Measurements from ENCODE around the gene TSC2.
A peak's percentile ranks its signal among the peaks of the same experiment; 100 is the strongest.

Gene TSC2

GRCh38 chr16:2044541-2044940, 3.2 kb upstream of the TSC2 start:
- TF ChIP-seq CTCF (IDR thresholded peaks at IDR 0.05; ENCODE audit: low read depth, low read length), result no peak
- H3K4me3 ChIP-seq (ENCODE audit: low read depth, low read length), result no peak overlapping the region
- DNase-seq (ENCODE audit: low read depth, low spot score), result no peak
- in situ Hi-C loops (cut with HindIII; ENCODE audit: low sequenced_read_pairs), result no loop called here

- no peak for TF ChIP-seq CTCF (IDR thresholded peaks at IDR 0.05; ENCODE audit: low read depth, low read length)
Measured at GRCh38 chr16:2045965-2046892, 1.6 kb upstream of the TSC2 start.

GRCh38 chr16:2046893-2047329, 874 bp upstream of the TSC2 start:
- no peak for TF ChIP-seq CTCF (IDR thresholded peaks at IDR 0.05; ENCODE audit: low read depth, low read length)
- peak overlapping the region; percentile 72 for H3K4me3 ChIP-seq (ENCODE audit: low read depth, low read length)

More at GRCh38 chr16:2045965-2046892, 1.6 kb upstream of the TSC2 start:
- DNase-seq (ENCODE audit: low read depth, low spot score), result no peak
- in situ Hi-C loops (cut with HindIII; ENCODE audit: low sequenced_read_pairs), result no loop called here
- H3K4me3 ChIP-seq (ENCODE audit: low read depth, low read length), result no peak overlapping the region

GRCh38 chr16:2048116-2048543, 345 bp downstream of the TSC2 start:
- no peak for DNase-seq (ENCODE audit: low read depth, low spot score)
- in situ Hi-C loops (cut with HindIII; ENCODE audit: low sequenced_read_pairs), result no loop called here
- H3K4me3 ChIP-seq (ENCODE audit: low read depth, low read length), result peak overlapping the region; percentile 72
- no peak for TF ChIP-seq CTCF (IDR thresholded peaks at IDR 0.05; ENCODE audit: low read depth, low read length)

More at GRCh38 chr16:2046893-2047329, 874 bp upstream of the TSC2 start:
- DNase-seq (ENCODE audit: low read depth, low spot score), result no peak
- in situ Hi-C loops (cut with HindIII; ENCODE audit: low sequenced_read_pairs), result no loop called here

GRCh38 chr16:2053211-2053610, 5.4 kb downstream of the TSC2 start:
- no peak for TF ChIP-seq CTCF (IDR thresholded peaks at IDR 0.05; ENCODE audit: low read depth, low read length)

GRCh38 chr16:2053897-2054296, 6.1 kb downstream of the TSC2 start:
- H3K4me3 ChIP-seq (ENCODE audit: low read depth, low read length), result no peak overlapping the region
- in situ Hi-C loops (cut with HindIII; ENCODE audit: low sequenced_read_pairs), result no loop called here
- DNase-seq (ENCODE audit: low read depth, low spot score), result no peak
- no peak for TF ChIP-seq CTCF (IDR thresholded peaks at IDR 0.05; ENCODE audit: low read depth, low read length)

More at GRCh38 chr16:2053211-2053610, 5.4 kb downstream of the TSC2 start:
- no peak overlapping the region for H3K4me3 ChIP-seq (ENCODE audit: low read depth, low read length)
- in situ Hi-C loops (cut with HindIII; ENCODE audit: low sequenced_read_pairs), result no loop called here
- no peak for DNase-seq (ENCODE audit: low read depth, low spot score)

Data from astrocyte of the spinal cord (primary cell).